Right lobe of liver (tissue), 6 donors: Measurements from ENCODE around the gene USP12. TPM values are rescaled to one million over a fixed set of nuclear protein-coding genes. Genes with fewer than 3 reads are reported as not detected.

ENCODE experiments used
- ATAC-seq, 4 donors: fragments of 200-7000 bp; cut with Tn5 transposase; one replicate each; pipeline ENCODE4 v1.9.1; 2020; ENCODE audit warnings: mild to moderate bottlenecking in 4 of 4, moderate library complexity in 4 of 4
- DNase-seq, 3 donors: peaks; one replicate each; pipeline ENCODE4 v3.0.0-alpha.2; 2020
- H3K27ac ChIP-seq, 3 donors: fragments of 200-600 bp; one replicate each; pipeline ENCODE4 v1.8.0; 2022
- H3K27me3 ChIP-seq, 2 donors: fragments of 200-600 bp; one replicate each; pipeline ENCODE4 v1.8.0; 2022
- H3K36me3 ChIP-seq, 4 donors: fragments of 200-600 bp; sonication (generic) in 1 of 4; one replicate each; pipeline versions ENCODE4 v1.5.1 to v1.8.0; 2017 to 2022; ENCODE audit warnings: control low read depth in 1 of 4
- H3K4me1 ChIP-seq, 4 donors: fragments of 200-600 bp; sonication (generic) in 1 of 4; one replicate each; pipeline versions ENCODE4 v1.5.1 to v1.8.0; 2017 to 2022; ENCODE audit warnings: control low read depth in 1 of 4
- H3K4me3 ChIP-seq, 3 donors: fragments of 200-600 bp; one replicate each; pipeline ENCODE4 v1.8.0; 2022
- H3K9me3 ChIP-seq, 4 donors: fragments of 200-600 bp; sonication (generic) in 1 of 4; one replicate each; pipeline versions ENCODE4 v1.5.1 to v1.8.0; 2017 to 2022; ENCODE audit warnings: control low read depth in 1 of 4
- CTCF ChIP-seq, 4 donors: fragments of 200-600 bp in 3 of 4; fragments of 450-650 bp in 1 of 4; IDR thresholded peaks; one replicate each; pipeline versions ENCODE4 v1.5.1 to v1.8.0; 2016 to 2022; ENCODE audit warnings: antibody characterized with exemption in 4 of 4, mild to moderate bottlenecking in 2 of 4
- POLR2A ChIP-seq: fragments of 450-650 bp; IDR thresholded peaks from one replicate; pipeline ENCODE4 v1.6.1; 2017; ENCODE audit warnings: antibody characterized with exemption, mild to moderate bottlenecking
- WGBS: methylation state at CpG from one replicate; pipeline ENCODE4 v1.1.6; 2018; ENCODE audit warnings: low coverage, low lambda C conversion rate; ENCODE audit not compliant: insufficient coverage; ENCODE audit errors: missing lambda C conversion rate; 5-methylcytosine and 5-hydroxymethylcytosine counted together
- intact Hi-C, 2 donors: fragments of 100-400 bp; cut with DNase I; formaldehyde crosslinking; loops; one replicate each; pipeline versions ENCODE4 v1.11.2 to v1.14.1; 2022
- total RNA-seq, 6 experiments: library from RNA; depleted of rRNA in 2 of 6; stranded (reverse); fragments of >200 nt in 2 of 6; fragmentation: NEBNext Ultra II Directional in 3 of 6; extraction: Animal tissue kit (Norgen Biotek cat#: 25700) in 3 of 6; gene quantifications; one replicate each; pipeline versions ENCODE4 v1.1.0 to v1.2.4, GENCODE V29; 2016 to 2023
- donor health status: DM: no; HTN: yes; CAD: no.
- donor health status: DM: no; HTN: no; CAD: no.
- donor health status: DM: no; HTN: no; CAD: no.
- donor health status: DM: no; HTN: yes; CAD: no.
- donor health status: DM: no; HTN: yes; CAD: no.

USP12 gene
- total RNA-seq, 6 experiments from 2014 or later, result 11.5 to 25.4 (median 14.6) TPM

- peak in 1 of 4 donors; percentile 28 for ATAC-seq
- Histone ChIP-seq H3K36me3 (no peaks in the 10 kb centered on the region), H3K27ac (no peak overlapping the region), H3K27me3 (no peaks in the 10 kb centered on the region), H3K4me3 (no peak overlapping the region), H3K9me3 (no peaks in the 10 kb centered on the region), H3K4me1 (no peaks in the 10 kb centered on the region)
- DNase-seq, result no peak
- intact Hi-C loops, result no loop called here
- WGBS, result 76% methylated on average over 6 of the region's 6 CpGs
- TF ChIP-seq CTCF (IDR thresholded peaks at IDR 0.05), result no peak
- TF ChIP-seq POLR2A, result no peak
Measured at GRCh38 chr13:27043013-27043412, 128.6 kb downstream of the USP12 start.

GRCh38 chr13:27041341-27041740 lies 130.3 kb downstream of the USP12 start:
- Histone ChIP-seq H3K27me3 (no peaks in the 10 kb centered on the region), H3K27ac (no peak overlapping the region), H3K9me3 (no peaks in the 10 kb centered on the region), H3K36me3 (no peaks in the 10 kb centered on the region), H3K4me3 (no peak overlapping the region), H3K4me1 (no peaks in the 10 kb centered on the region)
- intact Hi-C loops, result no loop called here
- DNase-seq (no peak), ATAC-seq (no peak)
- WGBS, result 74% methylated on average over 5 of the region's 6 CpGs
- TF ChIP-seq CTCF (IDR thresholded peaks at IDR 0.05) (no peak), POLR2A (no peak)

GRCh38 chr13:27040826-27041108 lies 130.8 kb downstream of the USP12 start:
- Histone ChIP-seq H3K9me3 (no peaks in the 10 kb centered on the region), H3K4me1 (no peaks in the 10 kb centered on the region), H3K36me3 (no peaks in the 10 kb centered on the region), H3K27ac (no peak overlapping the region), H3K4me3 (no peak overlapping the region), H3K27me3 (no peaks in the 10 kb centered on the region)
- DNase-seq (no peak), ATAC-seq (peak in 1 of 4 donors; percentile 14)
- TF ChIP-seq CTCF (IDR thresholded peaks at IDR 0.05) (no peak), POLR2A (no peak)
- intact Hi-C loops, result no loop called here
- 96% methylated on average over 3 of the region's 4 CpGs for WGBS

GRCh38 chr13:27039171-27039701 lies 132.4 kb downstream of the USP12 start:
- Histone ChIP-seq H3K4me3 (no peak overlapping the region), H3K4me1 (no peaks in the 10 kb centered on the region), H3K9me3 (no peaks in the 10 kb centered on the region), H3K36me3 (no peaks in the 10 kb centered on the region), H3K27ac (no peak overlapping the region), H3K27me3 (no peaks in the 10 kb centered on the region)
- ATAC-seq, result no peak
- no peak for DNase-seq
- TF ChIP-seq POLR2A (no peak), CTCF (IDR thresholded peaks at IDR 0.05) (no peak)
- intact Hi-C loops, result no loop called here
- 67% methylated on average over 3 of the region's 9 CpGs for WGBS

GRCh38 chr13:27038323-27038722 lies 133.3 kb downstream of the USP12 start:
- intact Hi-C loops, result no loop called here

More at GRCh38 chr13:27038323-27038722, 133.3 kb downstream of the USP12 start:
- WGBS, result 94% methylated on average over 5 of the region's 5 CpGs
- Histone ChIP-seq H3K27ac (no peak overlapping the region), H3K9me3 (no peaks in the 10 kb centered on the region), H3K4me3 (no peak overlapping the region), H3K4me1 (no peaks in the 10 kb centered on the region), H3K36me3 (no peaks in the 10 kb centered on the region), H3K27me3 (no peaks in the 10 kb centered on the region)
- ATAC-seq (peak in 1 of 4 donors; percentile 56), DNase-seq (no peak)
- TF ChIP-seq POLR2A (no peak), CTCF (IDR thresholded peaks at IDR 0.05) (no peak)
